Gastroesophageal sphincter (tissue), 4 donors: ENCODE measurements around the gene ZBTB20. TPM values are rescaled to one million over a fixed set of nuclear protein-coding genes. Genes with fewer than 3 reads are reported as not detected.

Source experiments
- ATAC-seq: fragments of 150-250 bp; one replicate; pipeline ENCODE4 v1.9.1; 2016; ENCODE audit warnings: mild to moderate bottlenecking, moderate library complexity
- H3K27ac ChIP-seq, 4 donors: fragments of 200-600 bp; sonication (generic) in 3 of 4; 1 replicate in 3 of 4; 2 replicates in 1 of 4; pipeline ENCODE4 v1.5.1; 2016 to 2019
- H3K27me3 ChIP-seq: fragments of 200-600 bp; sonication (generic); one replicate; pipeline ENCODE4 v1.5.1; 2019
- H3K36me3 ChIP-seq, 2 donors: fragments of 200-600 bp; sonication (generic); one replicate each; pipeline ENCODE4 v1.5.1; 2019; ENCODE audit warnings: control low read depth in 1 of 2
- H3K4me1 ChIP-seq, 3 donors: fragments of 200-600 bp; sonication (generic); 1 replicate in 2 of 3; 2 replicates in 1 of 3; pipeline ENCODE4 v1.5.1; 2016 to 2019; ENCODE audit warnings: control low read depth in 2 of 3
- H3K4me3 ChIP-seq, 2 donors: fragments of 200-600 bp; sonication (generic); one replicate each; pipeline ENCODE4 v1.5.1; 2019; ENCODE audit warnings: mild to moderate bottlenecking in 1 of 2, moderate library complexity in 1 of 2
- H3K9me3 ChIP-seq, 3 donors: fragments of 200-600 bp; sonication (generic); one replicate each; pipeline ENCODE4 v1.5.1; 2017 to 2019; ENCODE audit warnings: control low read depth in 2 of 3
- CTCF ChIP-seq, 4 experiments: fragments of 200-600 bp in 2 of 4; fragments of 450-650 bp in 2 of 4; sonication (generic) in 1 of 4; IDR thresholded peaks; one replicate each; pipeline ENCODE4 v1.5.1; 2017 to 2019; ENCODE audit warnings: antibody characterized with exemption in 4 of 4, mild to moderate bottlenecking in 2 of 4, moderate library complexity in 2 of 4
- EP300 ChIP-seq: sonication (generic); formaldehyde crosslinking; IDR thresholded peaks from one replicate; pipeline ENCODE4 v1.6.1; 2017; ENCODE audit warnings: antibody characterized with exemption, mild to moderate bottlenecking
- POLR2A ChIP-seq, 2 donors: fragments of 450-650 bp; IDR thresholded peaks; one replicate each; pipeline ENCODE4 v1.6.1; 2017; ENCODE audit warnings: antibody characterized with exemption in 2 of 2, mild to moderate bottlenecking in 2 of 2, moderate library complexity in 1 of 2
- POLR2AphosphoS5 ChIP-seq: sonication (generic); formaldehyde crosslinking; IDR thresholded peaks from one replicate; pipeline ENCODE4 v1.6.1; 2017; ENCODE audit warnings: antibody characterized with exemption
- WGBS, 2 donors: methylation state at CpG; one replicate each; pipeline ENCODE4 v1.1.5; 2018; ENCODE audit warnings: low coverage in 1 of 2; 5-methylcytosine and 5-hydroxymethylcytosine counted together
- total RNA-seq, 4 donors: library from RNA; depleted of rRNA; stranded (reverse); fragments of >200 nt; gene quantifications; one replicate each; pipeline ENCODE4 v1.1.0, GENCODE V29; 2016

Gene ZBTB20
- total RNA-seq, 4 donors from 2014 or later, result 53.1 to 113 (median 98.4) TPM

- H3K4me3 ChIP-seq, result no peak overlapping the region
- 86 to 100% methylated on average over 1 of the region's 1 CpG for WGBS, 2 donors
- H3K27me3 ChIP-seq, result no peaks in the 10 kb centered on the region
- no peak for ATAC-seq
- no peaks in the 10 kb centered on the region for H3K4me1 ChIP-seq
- no peak overlapping the region for H3K27ac ChIP-seq
- TF ChIP-seq EP300, result no peak
- no peak for TF ChIP-seq POLR2AphosphoS5
- TF ChIP-seq CTCF (IDR thresholded peaks at IDR 0.05), result no peak
- TF ChIP-seq POLR2A (IDR thresholded peaks at IDR 0.05), result no peak
- H3K36me3 ChIP-seq, result no peaks in the 10 kb centered on the region
- no peaks in the 10 kb centered on the region for H3K9me3 ChIP-seq
Observed at GRCh38 chr3:114694251-114694650, 452.8 kb downstream of the ZBTB20 start.

GRCh38 chr3:114691871-114692270, 455.2 kb downstream of the ZBTB20 start:
- no peak for ATAC-seq
- 62 to 73% methylated on average over 2 to 3 of the region's 3 CpGs for WGBS, 2 donors
- no peaks in the 10 kb centered on the region for H3K27me3 ChIP-seq
- TF ChIP-seq POLR2AphosphoS5, result no peak
- no peak for TF ChIP-seq EP300
- TF ChIP-seq POLR2A (IDR thresholded peaks at IDR 0.05), result no peak
- no peak for TF ChIP-seq CTCF (IDR thresholded peaks at IDR 0.05)
- no peaks in the 10 kb centered on the region for H3K4me1 ChIP-seq
- H3K36me3 ChIP-seq, result no peaks in the 10 kb centered on the region
- no peaks in the 10 kb centered on the region for H3K9me3 ChIP-seq
- H3K27ac ChIP-seq, result no peak overlapping the region
- no peak overlapping the region for H3K4me3 ChIP-seq

GRCh38 chr3:114690911-114691310, 456.2 kb downstream of the ZBTB20 start:
- TF ChIP-seq POLR2A (IDR thresholded peaks at IDR 0.05) (no peak), CTCF (IDR thresholded peaks at IDR 0.05) (no peak), POLR2AphosphoS5 (no peak), EP300 (no peak)
- Histone ChIP-seq H3K9me3 (no peaks in the 10 kb centered on the region), H3K27ac (no peak overlapping the region), H3K27me3 (no peaks in the 10 kb centered on the region), H3K4me1 (peaks cover 0 to 3% (median 0%) of the 10 kb centered on the region in 3 donors), H3K36me3 (no peaks in the 10 kb centered on the region), H3K4me3 (no peak overlapping the region)
- WGBS, 2 donors, result 86 to 100% methylated on average over 1 of the region's 1 CpG
- no peak for ATAC-seq

- Histone ChIP-seq H3K27ac (peak overlapping the region in 1 of 4 donors; percentile 22), H3K36me3 (no peaks in the 10 kb centered on the region)
Observed at GRCh38 chr3:114687151-114687550, 459.9 kb downstream of the ZBTB20 start.

More at GRCh38 chr3:114687151-114687550, 459.9 kb downstream of the ZBTB20 start:
- no peak overlapping the region for H3K4me3 ChIP-seq
- WGBS, 2 donors, result 49 to 69% methylated on average over 3 of the region's 3 CpGs
- H3K27me3 ChIP-seq, result no peaks in the 10 kb centered on the region
- peaks cover 0 to 12% (median 0%) of the 10 kb centered on the region in 3 donors for H3K4me1 ChIP-seq
- no peak for ATAC-seq
- H3K9me3 ChIP-seq, result no peaks in the 10 kb centered on the region
- TF ChIP-seq POLR2AphosphoS5, result no peak
- no peak for TF ChIP-seq POLR2A (IDR thresholded peaks at IDR 0.05)
- TF ChIP-seq CTCF (IDR thresholded peaks at IDR 0.05), result no peak
- TF ChIP-seq EP300, result no peak
